GM18511 (cell line): ENCODE data around the gene RHEX.
"Not testable (repeated sequence)": the region's sequence is repeated elsewhere in the genome, so short reads cannot be mapped to it uniquely, and the experiment has no call there.

ENCODE experiments used
- ATAC-seq: cut with Tn5 transposase; IDR thresholded peaks from one replicate; pipeline ENCODE4 v1.9.1; 2021; ENCODE audit warnings: mild to moderate bottlenecking, moderate library complexity; ENCODE audit not compliant: unreplicated experiment

Gene RHEX

GRCh38 chr1:206029484-206029883, 23.5 kb upstream of the RHEX start:
- ATAC-seq: no peak

DNA sequence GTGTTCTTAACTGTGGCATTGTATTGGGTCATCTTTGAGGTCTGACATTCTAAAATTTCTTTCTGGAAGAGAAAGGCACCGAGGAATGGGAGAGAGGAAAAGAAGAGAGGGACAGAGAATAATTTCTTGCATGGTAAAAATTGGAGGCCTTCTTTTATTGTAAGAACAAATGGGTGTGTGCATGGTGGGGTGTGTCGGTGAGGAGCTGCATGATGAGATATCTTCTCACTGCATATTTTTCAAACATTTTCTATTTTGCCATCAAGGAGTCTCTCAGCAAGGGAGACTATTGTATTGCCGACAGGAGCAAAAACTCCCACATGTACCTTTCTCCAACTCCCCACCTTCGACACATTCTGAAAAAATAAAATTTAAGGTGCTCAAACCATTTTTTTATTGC, 22.8 kb upstream of the RHEX start:
- ATAC-seq: no peak

DNA sequence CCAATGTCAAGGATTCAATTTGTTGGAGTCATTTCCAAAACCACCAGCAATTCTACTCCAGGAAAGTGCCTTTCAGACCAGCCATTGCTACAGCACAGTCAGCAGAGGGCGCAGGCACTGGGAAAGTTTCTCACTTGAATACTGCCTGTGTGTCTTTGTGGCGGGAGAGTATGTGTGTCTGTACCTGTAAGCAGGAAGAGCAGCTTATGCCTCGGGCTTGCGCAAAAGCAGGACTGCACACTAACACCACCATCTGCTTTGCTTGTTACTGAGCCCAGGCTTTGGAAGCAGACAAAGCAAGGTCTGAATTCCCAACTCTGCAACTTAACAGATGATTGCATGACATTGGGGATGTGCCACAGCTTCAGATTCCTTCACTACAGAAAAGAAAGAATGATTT, 22.3 kb upstream of the RHEX start:
- ATAC-seq: peak; percentile 81

DNA sequence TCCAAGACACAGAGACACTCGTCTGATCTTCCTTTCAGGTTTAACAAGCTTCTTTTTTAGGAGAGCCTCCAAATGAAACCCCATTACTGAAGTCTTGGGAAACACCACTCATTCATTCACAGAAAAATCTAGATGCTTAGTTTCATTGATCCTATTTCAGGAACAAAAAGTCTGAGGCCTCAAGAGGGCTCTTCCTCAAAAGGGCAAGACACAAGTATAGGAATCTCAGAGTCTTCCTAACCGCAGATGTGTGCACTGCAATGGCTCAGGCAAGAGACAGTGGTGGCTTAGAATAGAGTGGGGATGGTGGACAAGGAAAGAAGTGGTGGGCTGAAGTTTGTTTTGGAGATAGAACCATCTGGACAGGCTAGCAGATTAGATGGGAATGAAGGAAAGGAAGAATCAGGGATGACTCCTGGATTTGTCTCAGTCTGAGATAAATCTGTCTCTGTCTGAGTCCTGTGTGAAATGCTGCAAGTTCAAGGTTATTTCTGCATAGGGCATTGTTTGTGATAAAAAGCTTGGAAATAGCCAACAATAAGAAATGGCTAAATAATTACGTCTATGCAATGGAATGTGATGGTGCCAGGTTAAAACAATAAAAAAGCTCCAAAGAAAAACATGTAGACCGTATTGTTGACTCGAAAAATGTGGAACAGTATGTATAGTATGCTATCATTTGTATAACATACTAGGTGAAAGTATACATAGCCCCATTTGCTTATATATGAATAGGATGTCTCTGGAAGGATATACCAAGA, 20.4 kb upstream of the RHEX start:
- ATAC-seq: no peak

- no peak for ATAC-seq
These were observed 17.9 kb upstream of the RHEX start for GRCh38 chr1:206035027-206035426.

DNA sequence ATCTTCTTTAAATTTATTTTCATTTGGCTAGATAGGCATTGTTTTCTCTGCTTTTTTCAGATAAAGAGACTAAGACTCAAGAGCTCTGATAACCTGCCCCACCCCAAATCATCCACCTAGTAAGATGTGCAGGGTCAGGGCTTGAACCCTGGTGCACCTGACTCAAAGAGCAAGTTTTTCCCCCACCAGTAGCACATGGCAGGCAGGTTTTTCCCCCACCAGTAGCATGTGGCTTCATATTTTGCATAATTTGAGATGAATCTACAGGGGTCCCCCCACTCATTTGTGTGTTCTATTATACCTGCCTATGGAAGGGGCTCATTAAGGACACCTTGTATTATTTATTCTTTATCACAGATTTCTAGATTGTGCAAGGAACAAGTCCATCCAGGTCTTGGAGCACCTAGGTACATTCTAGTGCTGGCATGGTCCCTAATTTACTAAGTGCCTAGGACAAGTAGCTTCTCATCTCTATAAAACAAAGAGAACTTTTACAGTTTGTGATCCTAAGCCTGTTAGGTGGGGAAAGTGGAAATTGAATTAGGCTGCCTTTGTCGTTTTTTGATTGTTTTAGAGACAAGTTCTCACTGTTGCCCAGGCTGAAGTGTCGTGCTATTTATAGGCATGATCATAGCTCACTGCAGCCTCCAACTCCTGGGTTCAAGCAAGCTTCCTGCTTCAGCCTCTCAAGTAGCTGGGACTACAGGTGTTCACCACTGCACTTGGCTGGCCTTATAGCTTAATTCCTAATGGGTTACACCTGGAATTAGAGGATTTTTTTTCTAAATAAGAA, 16.1 kb upstream of the RHEX start:
- no peak for ATAC-seq

- no peak for ATAC-seq
These were observed 15.4 kb upstream of the RHEX start for GRCh38 chr1:206037581-206037980.

- ATAC-seq: no peak
These were observed 13.7 kb upstream of the RHEX start for GRCh38 chr1:206039046-206039973.

- no peak for ATAC-seq
These were observed 12.6 kb upstream of the RHEX start for GRCh38 chr1:206040328-206040727.

DNA sequence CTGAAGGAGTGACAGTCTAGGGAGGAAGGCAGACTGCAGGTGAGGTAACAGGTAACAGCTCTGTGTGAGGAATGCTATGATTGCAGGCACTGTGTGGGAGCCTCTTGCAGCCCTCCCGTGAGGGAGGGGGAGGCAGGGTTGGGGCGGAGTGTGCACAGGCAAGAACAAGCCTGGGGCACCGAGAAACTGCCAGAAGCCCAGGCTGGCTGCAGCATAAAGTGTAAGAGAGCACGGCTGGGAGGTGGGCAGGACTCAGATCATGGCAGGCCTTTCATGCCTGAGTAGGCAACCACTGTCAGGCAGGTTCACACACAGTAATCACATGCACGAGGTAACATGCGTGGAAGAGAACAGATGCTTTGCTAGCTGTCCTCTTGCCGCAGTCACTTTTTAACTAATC, 11.3 kb upstream of the RHEX start:
- ATAC-seq: no peak

DNA sequence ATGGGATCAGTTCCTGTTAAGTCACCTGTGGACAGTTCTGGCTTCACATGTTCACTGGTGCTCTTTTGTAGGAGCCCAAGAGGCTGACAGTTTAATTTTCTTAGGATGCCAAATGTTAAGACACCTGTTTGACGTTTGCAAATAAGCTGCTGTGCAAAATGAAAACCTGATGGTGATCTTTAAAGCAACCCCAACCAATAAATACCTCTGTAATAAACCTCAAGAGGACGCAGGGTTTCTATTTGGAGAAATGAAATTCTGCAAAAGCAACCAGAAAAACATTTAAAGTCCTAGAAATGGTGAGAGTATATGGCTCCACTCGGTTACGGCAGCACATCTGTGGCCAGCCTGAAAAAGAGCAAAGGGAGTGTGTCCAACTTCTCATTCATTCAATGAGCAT, 5.7 kb upstream of the RHEX start:
- ATAC-seq: no peak

DNA sequence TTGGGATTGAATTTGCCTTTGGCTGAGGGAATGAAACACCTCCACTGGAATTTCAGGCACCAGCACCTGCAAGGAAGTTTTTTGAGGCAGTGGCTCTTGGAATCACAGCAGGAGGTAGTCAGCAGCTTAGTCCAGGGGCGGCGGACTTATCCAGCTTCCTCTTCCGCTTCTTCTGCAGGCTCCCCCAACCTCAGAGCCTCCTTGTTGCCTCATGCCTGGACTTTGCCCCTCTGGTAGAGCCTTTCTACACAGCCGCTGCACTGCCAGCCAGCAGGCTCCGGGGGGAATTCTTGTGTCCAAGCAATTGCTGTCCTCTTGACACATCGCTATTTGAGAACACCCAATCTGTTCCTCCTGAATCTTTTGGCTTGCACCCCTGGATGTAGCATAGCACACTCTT, 4.4 kb upstream of the RHEX start:
- ATAC-seq: no peak

DNA sequence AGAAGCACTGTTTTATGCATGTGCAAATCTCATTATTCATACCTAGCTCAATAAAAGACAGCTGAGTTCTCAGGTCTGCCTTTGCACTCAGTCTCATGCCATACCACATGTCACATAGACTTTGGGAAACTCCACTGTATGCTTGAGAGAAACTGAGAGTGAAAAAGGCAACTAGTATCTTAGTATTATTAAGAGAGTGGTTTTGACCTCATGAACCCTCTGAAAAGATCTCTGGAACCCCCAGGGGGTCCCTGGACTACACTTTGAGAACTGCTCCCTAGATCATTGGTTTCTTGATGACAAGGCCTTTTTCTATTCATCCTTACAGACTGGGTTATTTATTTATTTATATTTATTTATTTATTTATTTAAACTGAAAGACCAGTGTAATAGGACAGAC, 3.7 kb upstream of the RHEX start:
- peak; percentile 43 for ATAC-seq

- ATAC-seq: no peak
These were observed 2.9 kb upstream of the RHEX start for GRCh38 chr1:206049919-206050600.

DNA sequence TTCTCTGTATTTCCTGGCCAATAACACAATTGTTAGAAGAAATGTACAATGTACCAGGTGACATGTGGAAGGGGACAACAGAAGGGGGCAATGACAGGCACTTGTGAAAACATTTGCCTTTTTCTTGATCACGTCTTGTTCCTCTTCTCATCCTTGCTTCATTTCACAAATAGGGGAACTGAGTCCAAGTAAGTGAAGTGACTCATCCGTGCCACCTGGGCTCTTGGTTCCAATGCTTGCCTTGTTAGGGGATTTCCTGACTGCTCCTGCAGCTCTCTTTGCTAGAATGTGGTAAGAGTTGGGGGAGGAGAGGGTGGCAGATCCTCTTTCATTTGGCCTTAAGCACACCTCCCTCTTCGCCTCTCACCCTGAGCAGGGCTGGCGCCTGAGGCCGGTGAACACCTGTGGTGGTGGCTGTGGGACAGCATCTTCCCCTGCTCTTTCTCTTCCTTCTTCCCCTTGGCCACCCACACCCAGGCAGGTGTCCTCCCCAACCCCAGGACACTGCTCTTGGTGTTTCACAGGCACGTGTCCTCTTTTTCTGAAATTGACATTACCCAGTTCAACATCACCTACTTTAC, 2.2 kb upstream of the RHEX start:
- ATAC-seq: peak; percentile 89

DNA sequence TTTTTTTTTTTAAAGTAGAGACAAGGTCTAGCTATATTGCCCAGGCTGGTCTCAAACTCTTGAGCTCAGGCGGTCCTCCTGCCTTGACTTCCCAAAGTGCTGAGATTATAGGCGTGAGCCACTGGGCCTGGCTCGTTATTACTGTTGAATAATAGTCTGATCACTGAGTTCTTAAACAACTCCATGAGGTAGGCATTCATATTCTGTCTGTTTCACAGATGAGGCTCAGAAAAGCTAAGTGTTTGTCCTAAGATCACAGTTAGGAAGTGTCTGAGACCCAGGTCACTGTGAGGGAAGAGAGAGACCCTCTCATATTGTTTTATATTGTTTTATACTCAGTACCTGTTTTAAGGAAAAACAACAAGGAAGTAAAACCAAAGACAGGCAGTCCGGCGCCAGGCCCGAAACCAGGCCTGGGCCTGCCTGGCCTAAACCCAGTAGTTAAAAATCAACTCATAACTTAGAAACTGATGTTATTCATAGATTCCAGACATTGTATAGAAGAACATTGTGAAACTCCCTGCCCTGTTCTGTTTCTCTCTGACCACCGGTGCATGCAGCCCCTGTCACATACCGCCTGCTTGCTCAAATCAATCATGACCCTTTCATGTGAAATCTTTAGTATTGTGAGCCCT, 625 bp upstream of the RHEX start:
- not testable (repeated sequence) for ATAC-seq

DNA sequence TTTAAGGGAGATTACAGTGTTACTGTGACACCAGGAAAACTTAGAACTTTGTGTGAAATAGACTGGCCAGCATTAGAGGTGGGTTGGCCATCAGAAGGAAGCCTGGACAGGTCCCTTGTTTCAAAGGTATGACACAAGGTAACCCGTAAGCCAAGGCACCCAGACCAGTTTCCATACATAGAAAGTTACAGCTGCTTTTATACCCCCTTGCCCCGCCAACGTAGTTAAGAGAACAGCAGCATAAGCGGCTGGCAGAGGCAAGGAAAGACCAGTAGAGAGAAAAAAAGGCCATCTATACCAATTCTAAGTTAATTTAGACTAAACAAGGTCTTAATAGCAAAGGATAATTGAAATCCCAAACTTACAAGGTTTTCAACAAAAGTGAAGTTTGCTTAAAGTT, 643 bp downstream of the RHEX start:
- ATAC-seq: not testable (repeated sequence)

DNA sequence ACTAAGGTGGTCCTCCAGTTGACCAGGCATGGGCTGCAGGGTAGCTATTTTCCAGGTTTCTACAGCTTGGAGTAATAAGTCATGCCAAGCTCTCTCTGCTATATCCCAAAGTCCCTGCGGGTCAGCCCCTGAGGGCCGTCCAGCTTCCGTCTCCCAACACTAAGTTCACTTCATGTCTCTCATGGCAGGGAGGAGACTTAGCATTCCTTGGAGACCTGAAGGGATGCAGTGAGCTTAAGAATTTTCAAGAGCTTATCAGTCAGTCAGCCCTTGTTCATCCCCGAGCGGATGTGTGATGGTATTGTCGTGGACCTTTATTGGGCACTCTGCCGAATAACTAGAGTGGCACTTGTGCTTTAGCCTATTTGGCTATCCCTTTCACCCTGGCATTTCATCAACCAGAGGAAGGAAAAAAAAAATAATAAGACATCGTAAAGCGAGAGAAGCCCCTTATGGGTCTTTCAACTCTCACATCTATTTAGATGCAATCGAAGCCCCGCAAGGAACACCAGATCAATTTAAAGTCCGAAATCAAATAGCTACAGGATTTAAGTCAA, 2.2 kb downstream of the RHEX start:
- ATAC-seq: not testable (repeated sequence)

GRCh38 chr1:206055639-206056323, 2.8 kb downstream of the RHEX start:
- not testable (repeated sequence) for ATAC-seq
